ENCODE measurements around the gene C1QTNF12. TPM values are rescaled to one million over a fixed set of nuclear protein-coding genes. Genes with fewer than 3 reads are reported as not detected.

Gene C1QTNF12
- total RNA-seq, 4 donors from 2014 or later = 23.3 to 58.0 (median 44.2) TPM; not detected in 1

DNA sequence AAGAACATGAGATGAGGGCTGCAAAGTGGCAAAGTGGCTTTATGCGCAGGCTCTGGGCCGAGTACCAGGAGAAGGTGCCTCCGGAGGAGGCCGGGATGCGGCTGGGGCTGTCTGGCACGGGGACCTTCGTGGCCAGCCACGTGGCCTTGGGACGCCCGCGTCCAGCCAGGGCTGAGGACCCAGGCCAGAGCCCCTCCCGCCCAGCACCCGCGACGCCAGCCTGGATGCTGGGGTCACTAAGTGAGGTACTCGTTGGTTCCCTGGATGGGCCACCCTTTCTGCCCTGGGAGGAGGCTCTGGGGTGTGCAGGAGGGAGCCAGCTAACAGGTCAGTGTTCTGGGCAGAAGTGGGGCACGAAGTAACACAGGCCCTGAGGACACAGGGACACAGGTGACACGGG lies 46.3 kb upstream of the C1QTNF12 start:
- Histone ChIP-seq H3K27ac (no peak overlapping the region), H3K4me1 (peaks cover 0 to 16% (median 5%) of the 10 kb centered on the region in 4 donors), H3K9me3 (no peaks in the 10 kb centered on the region), H3K36me3 (peaks cover 0 to 29% (median 0%) of the 10 kb centered on the region in 3 donors), H3K27me3 (no peaks in the 10 kb centered on the region), H3K4me3 (no peak overlapping the region)
- DNase-seq = no peak
- TF ChIP-seq, protein P1, sequence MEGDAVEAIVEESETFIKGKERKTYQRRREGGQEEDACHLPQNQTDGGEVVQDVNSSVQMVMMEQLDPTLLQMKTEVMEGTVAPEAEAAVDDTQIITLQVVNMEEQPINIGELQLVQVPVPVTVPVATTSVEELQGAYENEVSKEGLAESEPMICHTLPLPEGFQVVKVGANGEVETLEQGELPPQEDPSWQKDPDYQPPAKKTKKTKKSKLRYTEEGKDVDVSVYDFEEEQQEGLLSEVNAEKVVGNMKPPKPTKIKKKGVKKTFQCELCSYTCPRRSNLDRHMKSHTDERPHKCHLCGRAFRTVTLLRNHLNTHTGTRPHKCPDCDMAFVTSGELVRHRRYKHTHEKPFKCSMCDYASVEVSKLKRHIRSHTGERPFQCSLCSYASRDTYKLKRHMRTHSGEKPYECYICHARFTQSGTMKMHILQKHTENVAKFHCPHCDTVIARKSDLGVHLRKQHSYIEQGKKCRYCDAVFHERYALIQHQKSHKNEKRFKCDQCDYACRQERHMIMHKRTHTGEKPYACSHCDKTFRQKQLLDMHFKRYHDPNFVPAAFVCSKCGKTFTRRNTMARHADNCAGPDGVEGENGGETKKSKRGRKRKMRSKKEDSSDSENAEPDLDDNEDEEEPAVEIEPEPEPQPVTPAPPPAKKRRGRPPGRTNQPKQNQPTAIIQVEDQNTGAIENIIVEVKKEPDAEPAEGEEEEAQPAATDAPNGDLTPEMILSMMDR (IDR thresholded peaks at IDR 0.05) = no peak
- no peak for TF ChIP-seq POLR2A (IDR thresholded peaks at IDR 0.05)

DNA sequence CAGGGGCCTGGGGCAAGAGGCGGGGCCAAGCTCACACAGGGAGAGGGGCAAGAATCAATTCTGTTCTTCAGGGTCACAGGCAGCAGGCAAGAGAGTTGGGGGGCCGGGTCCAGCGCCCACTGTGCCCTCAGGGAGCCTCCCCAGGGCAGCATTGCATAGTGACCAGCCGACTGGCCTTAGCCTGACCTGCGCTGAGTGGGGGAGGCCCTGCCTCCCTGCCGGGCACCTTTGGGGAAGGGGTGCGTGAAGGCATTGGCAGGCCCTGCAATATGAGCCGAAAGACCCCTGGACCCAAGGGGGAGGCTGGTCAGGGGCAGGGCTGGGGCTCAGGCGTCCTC lies 45.9 kb upstream of the C1QTNF12 start:
- H3K27me3 ChIP-seq = no peaks in the 10 kb centered on the region
- H3K36me3 ChIP-seq = peaks cover 0 to 28% (median 0%) of the 10 kb centered on the region in 3 donors
- H3K4me3 ChIP-seq = no peak overlapping the region
- DNase-seq = no peak
- no peaks in the 10 kb centered on the region for H3K9me3 ChIP-seq
- peaks cover 0 to 16% (median 5%) of the 10 kb centered on the region in 4 donors for H3K4me1 ChIP-seq
- TF ChIP-seq POLR2A (IDR thresholded peaks at IDR 0.05) = no peak
- TF ChIP-seq, protein P1 (IDR thresholded peaks at IDR 0.05) = no peak
- H3K27ac ChIP-seq = no peak overlapping the region

DNA sequence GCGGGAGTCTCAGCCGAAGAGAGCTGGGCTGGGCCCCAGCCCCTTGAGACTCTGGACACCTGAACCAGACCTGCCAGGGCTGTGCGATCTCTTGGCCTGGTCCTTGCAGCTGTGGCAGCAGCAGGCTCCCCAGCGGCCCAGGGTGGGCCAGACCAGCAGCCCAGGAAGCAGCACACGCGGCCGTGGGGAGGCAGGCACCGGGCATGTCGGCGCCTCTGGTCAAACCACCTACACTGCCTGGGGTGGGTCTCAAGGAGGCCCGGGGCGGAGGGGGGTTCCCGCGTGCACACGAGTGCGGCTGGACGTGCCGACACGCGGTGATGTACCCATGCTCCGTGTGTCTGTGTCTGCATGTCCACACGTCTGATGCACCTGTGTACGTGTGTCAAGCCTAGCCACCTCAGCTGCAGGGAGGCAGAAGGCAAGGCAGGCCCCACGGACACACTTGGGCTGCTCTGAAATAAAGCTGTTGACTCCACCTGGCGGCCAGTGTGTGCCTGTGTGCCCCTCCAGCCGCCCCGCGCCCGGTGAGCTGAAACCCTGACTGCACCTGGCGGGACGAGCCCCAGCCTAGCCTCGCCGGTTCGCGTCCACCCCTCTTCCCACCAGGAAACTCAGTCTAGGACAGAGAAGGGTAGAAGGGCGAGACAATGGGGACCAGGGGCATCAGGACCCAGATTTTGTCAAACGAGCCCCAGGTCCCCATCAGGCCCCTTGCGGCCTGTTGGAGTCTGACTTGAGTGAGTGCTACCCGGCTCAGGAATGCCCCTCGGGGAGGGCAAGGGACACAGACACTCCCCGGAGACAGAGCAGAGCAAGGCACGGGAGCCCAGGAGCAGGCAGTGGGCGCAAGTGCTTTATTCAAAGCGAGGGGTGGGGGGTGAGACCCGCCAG lies 45.3 kb upstream of the C1QTNF12 start:
- Histone ChIP-seq H3K4me1 (peaks cover 0 to 16% (median 5%) of the 10 kb centered on the region in 4 donors), H3K27me3 (no peaks in the 10 kb centered on the region), H3K4me3 (no peak overlapping the region), H3K36me3 (peaks cover 0 to 28% (median 0%) of the 10 kb centered on the region in 3 donors), H3K27ac (no peak overlapping the region), H3K9me3 (no peaks in the 10 kb centered on the region)
- TF ChIP-seq, protein P1 (IDR thresholded peaks at IDR 0.05) = peak; percentile 70 to 87 (median 82)
- no peak for TF ChIP-seq POLR2A (IDR thresholded peaks at IDR 0.05)
- DNase-seq = peak; percentile 79 to 91 (median 87)

DNA sequence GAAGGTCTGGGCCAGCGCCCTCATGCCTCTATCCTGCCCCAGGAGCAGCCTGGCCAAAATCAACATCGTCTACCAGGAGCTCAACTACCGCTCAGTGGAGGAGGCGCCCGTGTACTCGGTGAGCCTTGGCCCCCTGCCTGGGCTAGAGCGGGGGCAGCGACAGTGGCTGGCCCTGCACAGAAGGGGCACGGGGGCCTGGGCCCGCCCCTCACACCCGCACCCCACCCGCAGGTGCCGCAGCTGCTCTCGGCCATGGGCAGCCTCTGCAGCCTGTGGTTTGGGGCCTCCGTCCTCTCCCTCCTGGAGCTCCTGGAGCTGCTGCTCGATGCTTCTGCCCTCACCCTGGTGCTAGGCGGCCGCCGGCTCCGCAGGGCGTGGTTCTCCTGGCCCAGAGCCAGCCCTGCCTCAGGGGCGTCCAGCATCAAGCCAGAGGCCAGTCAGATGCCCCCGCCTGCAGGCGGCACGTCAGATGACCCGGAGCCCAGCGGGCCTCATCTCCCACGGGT lies 44.6 kb upstream of the C1QTNF12 start:
- Histone ChIP-seq H3K4me1 (peaks cover 0 to 22% (median 5%) of the 10 kb centered on the region in 4 donors), H3K27ac (no peak overlapping the region), H3K4me3 (no peak overlapping the region), H3K27me3 (no peaks in the 10 kb centered on the region), H3K36me3 (peaks cover 0 to 21% (median 0%) of the 10 kb centered on the region in 3 donors), H3K9me3 (no peaks in the 10 kb centered on the region)
- peak in 1 of 3 donors; percentile 67 for DNase-seq
- TF ChIP-seq, protein P1 (IDR thresholded peaks at IDR 0.05) = no peak
- TF ChIP-seq POLR2A (IDR thresholded peaks at IDR 0.05) = no peak

DNA sequence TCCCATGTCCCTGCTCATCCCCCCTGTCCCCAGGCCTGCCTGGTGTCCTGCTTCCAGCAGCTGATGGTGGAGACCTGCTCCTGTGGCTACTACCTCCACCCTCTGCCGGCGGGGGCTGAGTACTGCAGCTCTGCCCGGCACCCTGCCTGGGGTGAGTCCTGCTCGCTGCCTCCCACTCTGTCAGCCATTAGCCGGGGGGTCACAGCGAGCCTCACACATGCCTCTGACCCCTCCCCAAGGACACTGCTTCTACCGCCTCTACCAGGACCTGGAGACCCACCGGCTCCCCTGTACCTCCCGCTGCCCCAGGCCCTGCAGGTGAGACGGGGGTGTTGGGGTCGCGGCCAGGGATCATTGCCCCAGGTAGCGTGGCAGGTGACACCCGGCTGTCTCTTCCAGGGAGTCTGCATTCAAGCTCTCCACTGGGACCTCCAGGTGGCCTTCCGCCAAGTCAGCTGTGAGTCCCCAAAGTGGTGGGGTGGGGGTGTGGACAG lies 43.8 kb upstream of the C1QTNF12 start:
- H3K27me3 ChIP-seq = no peaks in the 10 kb centered on the region
- no peaks in the 10 kb centered on the region for H3K9me3 ChIP-seq
- peaks cover 0 to 13% (median 0%) of the 10 kb centered on the region in 3 donors for H3K36me3 ChIP-seq
- no peak overlapping the region for H3K27ac ChIP-seq
- H3K4me3 ChIP-seq = no peak overlapping the region
- peak; percentile 72 to 88 (median 84) for DNase-seq
- TF ChIP-seq, protein P1 (IDR thresholded peaks at IDR 0.05) = peak; percentile 42 to 82 (median 74)
- no peak for TF ChIP-seq POLR2A (IDR thresholded peaks at IDR 0.05)
- H3K4me1 ChIP-seq = peaks cover 0 to 30% (median 5%) of the 10 kb centered on the region in 4 donors

Data from Peyer's patch (tissue), 4 donors.